GM23338 (cell line): ENCODE data around the gene RAP1A. TPM values are rescaled to one million over a fixed set of nuclear protein-coding genes. Genes with fewer than 3 reads are reported as not detected.

ENCODE experiments used
- CREB1 ChIP-seq: fragments of 250-450 bp; sonication (Bioruptor Pico); IDR thresholded peaks from 2 replicates; pipeline ENCODE4 v1.5.0; 2020; ENCODE audit warnings: low read depth, mild to moderate bottlenecking, moderate library complexity
- ETS1 ChIP-seq: IDR thresholded peaks from 2 replicates; pipeline ENCODE4 v1.6.1; 2016; ENCODE audit warnings: antibody characterized with exemption
- EZH2 ChIP-seq: fragments of 200-600 bp; sonication (generic); IDR thresholded peaks from one replicate; pipeline ENCODE4 v1.8.0; 2017; ENCODE audit warnings: antibody characterized with exemption, mild to moderate bottlenecking, low read depth; ENCODE audit not compliant: unreplicated experiment
- POLR2AphosphoS5 ChIP-seq: IDR thresholded peaks from 2 replicates; pipeline ENCODE4 v1.6.1; 2016; ENCODE audit warnings: antibody characterized with exemption, low read depth
- REST ChIP-seq: IDR thresholded peaks from one replicate; pipeline ENCODE4 v1.6.1; 2018; ENCODE audit warnings: antibody characterized with exemption; ENCODE audit not compliant: unreplicated experiment
- ZNF114 ChIP-seq: fragments of 250-450 bp; sonication (Bioruptor Pico); IDR thresholded peaks from 2 replicates; pipeline ENCODE4 v1.5.0; 2020; ENCODE audit warnings: mild to moderate bottlenecking, moderate library complexity
- ZNF331 ChIP-seq: fragments of 250-450 bp; sonication (Bioruptor Pico); IDR thresholded peaks from 2 replicates; pipeline ENCODE4 v1.5.0; 2020; ENCODE audit warnings: low read depth, mild to moderate bottlenecking, moderate library complexity
- ZNF462 ChIP-seq: fragments of 250-450 bp; sonication (Bioruptor Pico); IDR thresholded peaks from 2 replicates; pipeline ENCODE4 v1.5.0; 2020; ENCODE audit warnings: mild to moderate bottlenecking, moderate library complexity
- polyA plus RNA-seq: library from polyadenylated mRNA; unstranded; fragments of >200 nt; fragmentation: Nextera tagmentation; extraction: Ambion mirVana; gene quantifications from 2 replicates; pipeline ENCODE4 v1.2.1, GENCODE V29; 2016
- total RNA-seq: library from RNA; depleted of rRNA; stranded (reverse); fragments of >200 nt; shearing (Covaris generic); gene quantifications from 2 replicates; pipeline ENCODE4 v1.2.3, GENCODE V29; 2014

RAP1A gene
- total and polyA plus RNA-seq, 2 experiments from 2014 or later = 16.2 to 23.0 TPM

GRCh38 chr1:111737216-111738132 lies 117.9 kb downstream of the RAP1A start (continued):
- no peak for TF ChIP-seq ZNF462 (CRISPR knock-in tag)
- TF ChIP-seq REST = no peak
- TF ChIP-seq EZH2 = no peak
- TF ChIP-seq ZNF114 (CRISPR knock-in tag) = no peak
- no peak for TF ChIP-seq POLR2AphosphoS5
- no peak for TF ChIP-seq ETS1
- no peak for TF ChIP-seq CREB1 (CRISPR knock-in tag)
- no peak for TF ChIP-seq ZNF331 (CRISPR knock-in tag)
